Chondrocyte (in vitro differentiated cells): ENCODE results near the gene DNAH9. TPM values are rescaled to one million over a fixed set of nuclear protein-coding genes. Genes with fewer than 3 reads are reported as not detected.

Experiments
- DNase-seq: peaks from one replicate; pipeline ENCODE4 v3.0.0; 2021; ENCODE audit warnings: mixed read lengths, low spot score
- H3K27ac Mint-ChIP-seq: one replicate; pipeline ENCODE4 v1.8.0; 2021; ENCODE audit warnings: mild to moderate bottlenecking, moderate library complexity, mixed read lengths; ENCODE audit not compliant: unreplicated experiment
- H3K27me3 Mint-ChIP-seq: 2 replicates; pipeline ENCODE4 v1.8.0; 2021; ENCODE audit warnings: low read depth, mixed read lengths
- H3K36me3 Mint-ChIP-seq: 2 replicates; pipeline ENCODE4 v1.8.0; 2021; ENCODE audit warnings: low read depth, mixed read lengths
- H3K4me1 Mint-ChIP-seq: 2 replicates; pipeline ENCODE4 v1.8.0; 2021; ENCODE audit warnings: low read depth, mild to moderate bottlenecking, mixed read lengths
- H3K4me3 Mint-ChIP-seq: one replicate; pipeline ENCODE4 v1.8.0; 2021; ENCODE audit warnings: mild to moderate bottlenecking, moderate library complexity, mixed read lengths; ENCODE audit not compliant: unreplicated experiment
- H3K9me3 Mint-ChIP-seq: 2 replicates; pipeline ENCODE4 v1.8.0; 2021; ENCODE audit warnings: low read depth, mixed read lengths
- total RNA-seq: library from RNA; stranded (reverse); gene quantifications from 3 replicates; pipeline ENCODE4 v1.2.1, GENCODE V29; 2021
- TF ChIP-seq, protein P1 (sequence below): fragments of 200-600 bp; sonication (generic); IDR thresholded peaks from 2 replicates; pipeline ENCODE4 v1.5.0; 2021; ENCODE audit warnings: antibody characterized with exemption, mild to moderate bottlenecking, moderate library complexity

The DNAH9 gene
- total RNA-seq, 1 donor from 2014 or later: 0.37 TPM

DNA sequence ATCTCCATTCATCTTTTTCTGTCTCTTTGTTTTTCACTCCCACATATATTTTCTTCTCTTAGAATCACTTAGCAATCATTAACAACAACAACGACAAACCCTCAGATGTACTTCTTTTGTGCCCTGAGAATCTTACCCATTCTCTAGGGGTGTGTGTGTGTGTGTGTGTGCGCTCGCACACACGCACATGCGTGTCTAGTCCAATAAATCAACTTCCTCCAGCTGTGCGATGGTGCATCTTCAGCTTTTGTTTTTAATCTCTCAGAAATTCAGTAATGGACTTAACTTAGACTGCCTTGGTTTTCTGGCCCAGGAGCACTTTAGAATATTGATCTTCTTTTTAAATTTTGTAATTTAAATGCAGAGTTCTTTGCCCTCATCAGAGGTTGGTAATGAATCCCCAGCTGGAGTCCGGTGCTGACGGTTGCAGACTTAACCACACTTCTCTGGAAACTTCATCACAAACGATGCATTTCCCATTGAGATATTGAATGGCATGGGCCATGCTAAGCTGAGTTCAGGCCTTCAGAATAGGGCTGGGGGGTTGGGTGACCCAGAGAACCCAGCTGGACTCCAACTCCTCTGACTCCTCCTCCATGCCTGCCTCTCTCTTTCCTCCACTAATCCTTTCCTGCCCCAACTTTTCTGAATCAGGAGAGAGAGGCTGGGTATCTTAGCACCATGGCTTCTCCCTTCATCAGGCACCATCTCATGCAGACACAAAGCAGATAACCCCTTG is 205.1 kb downstream of the DNAH9 start:
- no peaks in the 10 kb centered on the region for H3K4me1 Mint-ChIP-seq
- H3K4me3 Mint-ChIP-seq: no peak overlapping the region
- no peak overlapping the region for H3K27ac Mint-ChIP-seq
- no peak for DNase-seq
- TF ChIP-seq, protein P1, sequence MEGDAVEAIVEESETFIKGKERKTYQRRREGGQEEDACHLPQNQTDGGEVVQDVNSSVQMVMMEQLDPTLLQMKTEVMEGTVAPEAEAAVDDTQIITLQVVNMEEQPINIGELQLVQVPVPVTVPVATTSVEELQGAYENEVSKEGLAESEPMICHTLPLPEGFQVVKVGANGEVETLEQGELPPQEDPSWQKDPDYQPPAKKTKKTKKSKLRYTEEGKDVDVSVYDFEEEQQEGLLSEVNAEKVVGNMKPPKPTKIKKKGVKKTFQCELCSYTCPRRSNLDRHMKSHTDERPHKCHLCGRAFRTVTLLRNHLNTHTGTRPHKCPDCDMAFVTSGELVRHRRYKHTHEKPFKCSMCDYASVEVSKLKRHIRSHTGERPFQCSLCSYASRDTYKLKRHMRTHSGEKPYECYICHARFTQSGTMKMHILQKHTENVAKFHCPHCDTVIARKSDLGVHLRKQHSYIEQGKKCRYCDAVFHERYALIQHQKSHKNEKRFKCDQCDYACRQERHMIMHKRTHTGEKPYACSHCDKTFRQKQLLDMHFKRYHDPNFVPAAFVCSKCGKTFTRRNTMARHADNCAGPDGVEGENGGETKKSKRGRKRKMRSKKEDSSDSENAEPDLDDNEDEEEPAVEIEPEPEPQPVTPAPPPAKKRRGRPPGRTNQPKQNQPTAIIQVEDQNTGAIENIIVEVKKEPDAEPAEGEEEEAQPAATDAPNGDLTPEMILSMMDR: no peak
- no peaks in the 10 kb centered on the region for H3K36me3 Mint-ChIP-seq
- no peaks in the 10 kb centered on the region for H3K9me3 Mint-ChIP-seq
- peaks cover 8% of the 10 kb centered on the region for H3K27me3 Mint-ChIP-seq

GRCh38 chr17:11805138-11805537 is 206.9 kb downstream of the DNAH9 start:
- TF ChIP-seq, protein P1: no peak
- Mint-ChIP-seq H3K4me3 (no peak overlapping the region), H3K9me3 (no peaks in the 10 kb centered on the region), H3K27me3 (peaks cover 8% of the 10 kb centered on the region), H3K36me3 (no peaks in the 10 kb centered on the region), H3K27ac (no peak overlapping the region), H3K4me1 (no peaks in the 10 kb centered on the region)
- no peak for DNase-seq

DNA sequence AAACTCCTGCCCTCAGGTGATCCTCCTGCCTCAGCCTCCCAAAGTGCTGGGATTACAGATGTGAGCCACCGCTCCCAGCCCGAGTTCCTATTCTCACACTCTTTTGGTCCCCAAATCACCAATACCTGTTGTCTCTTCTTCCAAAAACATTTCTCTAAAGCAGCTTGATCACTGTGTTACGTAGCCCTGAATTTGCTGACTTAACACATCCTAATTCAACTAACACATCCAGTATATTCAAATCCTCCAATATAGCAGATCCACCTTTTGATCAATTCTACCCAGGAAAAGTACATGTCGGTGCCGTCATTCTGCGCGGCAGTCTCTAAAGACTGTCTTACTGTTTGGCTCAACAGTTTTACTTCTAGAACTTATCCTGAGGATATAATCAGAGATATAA is 207.7 kb downstream of the DNAH9 start:
- Mint-ChIP-seq H3K27ac (no peak overlapping the region), H3K27me3 (peaks cover 8% of the 10 kb centered on the region), H3K36me3 (no peaks in the 10 kb centered on the region), H3K9me3 (no peaks in the 10 kb centered on the region), H3K4me1 (no peaks in the 10 kb centered on the region), H3K4me3 (no peak overlapping the region)
- DNase-seq: no peak
- TF ChIP-seq, protein P1: no peak

DNA sequence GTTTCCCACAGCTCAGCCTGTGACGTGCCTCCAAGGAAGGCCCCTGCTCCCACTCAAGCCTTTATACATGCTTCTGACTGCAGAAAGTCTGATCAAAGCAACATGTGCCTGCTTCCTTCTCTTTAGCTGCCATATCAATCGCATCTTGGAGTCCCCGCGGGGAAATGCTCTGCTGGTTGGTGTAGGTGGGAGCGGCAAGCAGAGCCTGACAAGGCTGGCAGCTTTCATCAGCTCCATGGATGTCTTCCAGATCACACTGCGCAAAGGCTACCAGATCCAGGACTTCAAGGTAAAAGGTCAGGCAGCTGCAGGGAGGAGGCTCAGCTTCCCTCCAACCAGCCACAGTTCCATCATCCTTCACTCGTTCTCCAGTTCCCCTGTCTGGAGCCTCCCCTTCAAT is 209.3 kb downstream of the DNAH9 start:
- TF ChIP-seq, protein P1: no peak
- Mint-ChIP-seq H3K36me3 (no peaks in the 10 kb centered on the region), H3K27me3 (peaks cover 8% of the 10 kb centered on the region), H3K9me3 (no peaks in the 10 kb centered on the region), H3K27ac (no peak overlapping the region), H3K4me1 (no peaks in the 10 kb centered on the region), H3K4me3 (no peak overlapping the region)
- no peak for DNase-seq

GRCh38 chr17:11813278-11813677 is 215.0 kb downstream of the DNAH9 start:
- TF ChIP-seq, protein P1: no peak
- Mint-ChIP-seq H3K36me3 (no peaks in the 10 kb centered on the region), H3K4me3 (no peak overlapping the region), H3K27me3 (no peaks in the 10 kb centered on the region), H3K9me3 (no peaks in the 10 kb centered on the region), H3K4me1 (no peaks in the 10 kb centered on the region), H3K27ac (no peak overlapping the region)
- DNase-seq: no peak
